ENCODE data around the gene FBXO11. TPM values are rescaled to one million over a fixed set of nuclear protein-coding genes. Genes with fewer than 3 reads are reported as not detected.

Gene FBXO11
- total RNA-seq, 2 experiments from 2014 or later: 33.0 to 40.3 TPM

GRCh38 chr2:47843407-47843806, 62.9 kb downstream of the FBXO11 start:
- ATAC-seq (no peak), DNase-seq (no peak)
- H3K27me3 Mint-ChIP-seq: no peaks in the 10 kb centered on the region
- ChIA-PET POLR2A (no interaction called here), CTCF (interaction anchor here (0.6 to 1.2 kb wide), 4 partner anchors 14 to 59 kb away, joined by 3 to 5 read pairs (median 4); no protein-coding TSS in a partner anchor)
- H3K27ac Mint-ChIP-seq: no peak overlapping the region
- peaks cover 35% of the 10 kb centered on the region for H3K4me1 Mint-ChIP-seq
- H3K9me3 Mint-ChIP-seq (ENCODE audit: low read depth): no peaks in the 10 kb centered on the region
- intact Hi-C loops (cut with DNase I, micrococcal nuclease): no loop called here
- peaks cover 14% of the 10 kb centered on the region for H3K36me3 Mint-ChIP-seq (ENCODE audit: low read depth)
- no peak overlapping the region for H3K4me3 Mint-ChIP-seq

- ChIA-PET POLR2A (no interaction called here), CTCF (interaction anchor here (0.6 to 1.2 kb wide), 3 partner anchors 15 to 16 kb away, joined by 3 to 5 read pairs (median 4); no protein-coding TSS in a partner anchor)
- peaks cover 14% of the 10 kb centered on the region for H3K36me3 Mint-ChIP-seq (ENCODE audit: low read depth)
- no peaks in the 10 kb centered on the region for H3K27me3 Mint-ChIP-seq
- ATAC-seq: peak; percentile 55
- H3K27ac Mint-ChIP-seq: no peak overlapping the region
- intact Hi-C loops (cut with DNase I, micrococcal nuclease): no loop called here
- H3K4me3 Mint-ChIP-seq: no peak overlapping the region
- no peak for DNase-seq
- H3K4me1 Mint-ChIP-seq: peaks cover 35% of the 10 kb centered on the region
- H3K9me3 Mint-ChIP-seq (ENCODE audit: low read depth): no peaks in the 10 kb centered on the region
Observed at GRCh38 chr2:47842846-47843245, 63.5 kb downstream of the FBXO11 start.

- DNase-seq: no peak
- no peak for ATAC-seq
- Mint-ChIP-seq H3K27me3 (no peaks in the 10 kb centered on the region), H3K4me1 (peaks cover 18% of the 10 kb centered on the region), H3K27ac (no peak overlapping the region), H3K36me3 (ENCODE audit: low read depth) (peaks cover 35% of the 10 kb centered on the region), H3K4me3 (no peak overlapping the region), H3K9me3 (ENCODE audit: low read depth) (no peaks in the 10 kb centered on the region)
- CTCF ChIA-PET: interaction anchor here (0.7 kb wide), 2 partner anchors 8 to 65 kb away, joined by 3 to 6 read pairs; no protein-coding TSS in a partner anchor
- POLR2A ChIA-PET: no interaction called here
- intact Hi-C loops (cut with DNase I, micrococcal nuclease): no loop called here
Observed at GRCh38 chr2:47838686-47839085, 67.6 kb downstream of the FBXO11 start.

GRCh38 chr2:47838249-47838648, 68.0 kb downstream of the FBXO11 start:
- Mint-ChIP-seq H3K9me3 (ENCODE audit: low read depth) (no peaks in the 10 kb centered on the region), H3K4me1 (peaks cover 14% of the 10 kb centered on the region), H3K27ac (no peak overlapping the region), H3K27me3 (no peaks in the 10 kb centered on the region), H3K36me3 (ENCODE audit: low read depth) (peaks cover 35% of the 10 kb centered on the region), H3K4me3 (no peak overlapping the region)
- ATAC-seq (no peak), DNase-seq (no peak)
- intact Hi-C loops (cut with DNase I, micrococcal nuclease): no loop called here
- CTCF ChIA-PET: interaction anchor here (0.7 kb wide), 2 partner anchors 8 to 66 kb away, joined by 3 to 6 read pairs; no protein-coding TSS in a partner anchor
- POLR2A ChIA-PET: no interaction called here

- Mint-ChIP-seq H3K27me3 (no peaks in the 10 kb centered on the region), H3K4me3 (no peak overlapping the region), H3K36me3 (ENCODE audit: low read depth) (peaks cover 47% of the 10 kb centered on the region), H3K4me1 (no peaks in the 10 kb centered on the region), H3K9me3 (ENCODE audit: low read depth) (no peaks in the 10 kb centered on the region), H3K27ac (no peak overlapping the region)
- ChIA-PET CTCF (no interaction called here), POLR2A (no interaction called here)
- no peak for ATAC-seq
- intact Hi-C loops (cut with DNase I, micrococcal nuclease): no loop called here
- DNase-seq: no peak
Observed at GRCh38 chr2:47833516-47833968, 72.8 kb downstream of the FBXO11 start.

- H3K27me3 Mint-ChIP-seq: no peaks in the 10 kb centered on the region
- ATAC-seq: no peak
- CTCF ChIA-PET: interaction anchor here (0.7 to 1.3 kb wide), 4 partner anchors 34 to 626 kb away, joined by 3 to 4 read pairs (median 4); partner anchors contain the start of gene MSH6
- no peaks in the 10 kb centered on the region for H3K9me3 Mint-ChIP-seq (ENCODE audit: low read depth)
- no peak overlapping the region for H3K27ac Mint-ChIP-seq
- peaks cover 2% of the 10 kb centered on the region for H3K4me1 Mint-ChIP-seq
- intact Hi-C loops (cut with DNase I, micrococcal nuclease): no loop called here
- no peak overlapping the region for H3K4me3 Mint-ChIP-seq
- no peak for DNase-seq
- POLR2A ChIA-PET: no interaction called here
- peaks cover 34% of the 10 kb centered on the region for H3K36me3 Mint-ChIP-seq (ENCODE audit: low read depth)
Observed at GRCh38 chr2:47822518-47822917, 83.8 kb downstream of the FBXO11 start.

- DNase-seq (no peak), ATAC-seq (no peak)
- H3K27me3 Mint-ChIP-seq: no peaks in the 10 kb centered on the region
- H3K36me3 Mint-ChIP-seq (ENCODE audit: low read depth): peaks cover 40% of the 10 kb centered on the region
- CTCF ChIA-PET: interaction anchor here (0.8 to 1.2 kb wide), 2 partner anchors 24 to 52 kb away, joined by 3 read pairs; no protein-coding TSS in a partner anchor
- POLR2A ChIA-PET: no interaction called here
- no peak overlapping the region for H3K4me3 Mint-ChIP-seq
- intact Hi-C loops (cut with DNase I, micrococcal nuclease): no loop called here
- no peak overlapping the region for H3K27ac Mint-ChIP-seq
- H3K4me1 Mint-ChIP-seq: peaks cover 2% of the 10 kb centered on the region
- no peaks in the 10 kb centered on the region for H3K9me3 Mint-ChIP-seq (ENCODE audit: low read depth)
Observed at GRCh38 chr2:47819834-47820233, 86.5 kb downstream of the FBXO11 start.

GRCh38 chr2:47818777-47819176, 87.5 kb downstream of the FBXO11 start:
- CTCF ChIA-PET: interaction anchor here (0.6 to 0.7 kb wide), 3 partner anchors 11 to 711 kb away, joined by 3 read pairs; no protein-coding TSS in a partner anchor
- Mint-ChIP-seq H3K27me3 (no peaks in the 10 kb centered on the region), H3K9me3 (ENCODE audit: low read depth) (no peaks in the 10 kb centered on the region), H3K4me1 (peaks cover 2% of the 10 kb centered on the region), H3K27ac (no peak overlapping the region), H3K36me3 (ENCODE audit: low read depth) (peaks cover 46% of the 10 kb centered on the region), H3K4me3 (no peak overlapping the region)
- DNase-seq (no peak), ATAC-seq (no peak)
- intact Hi-C loops (cut with DNase I, micrococcal nuclease): no loop called here
- POLR2A ChIA-PET: no interaction called here

GRCh38 chr2:47815764-47816163, 90.5 kb downstream of the FBXO11 start:
- Mint-ChIP-seq H3K4me3 (no peak overlapping the region), H3K27me3 (no peaks in the 10 kb centered on the region), H3K27ac (no peak overlapping the region), H3K4me1 (peaks cover 12% of the 10 kb centered on the region), H3K36me3 (ENCODE audit: low read depth) (peaks cover 57% of the 10 kb centered on the region), H3K9me3 (ENCODE audit: low read depth) (no peaks in the 10 kb centered on the region)
- CTCF ChIA-PET: no interaction called here
- DNase-seq (no peak), ATAC-seq (no peak)
- intact Hi-C loops (cut with DNase I, micrococcal nuclease): no loop called here
- POLR2A ChIA-PET: no interaction called here

GRCh38 chr2:47811668-47812067, 94.6 kb downstream of the FBXO11 start:
- ATAC-seq (no peak), DNase-seq (no peak)
- POLR2A ChIA-PET: no interaction called here
- H3K27me3 Mint-ChIP-seq: no peaks in the 10 kb centered on the region
- no peaks in the 10 kb centered on the region for H3K9me3 Mint-ChIP-seq (ENCODE audit: low read depth)
- H3K27ac Mint-ChIP-seq: peak overlapping the region; percentile 52
- intact Hi-C loops (cut with DNase I, micrococcal nuclease): no loop called here
- H3K4me1 Mint-ChIP-seq: peaks cover 19% of the 10 kb centered on the region
- H3K4me3 Mint-ChIP-seq: no peak overlapping the region
- peaks cover 54% of the 10 kb centered on the region for H3K36me3 Mint-ChIP-seq (ENCODE audit: low read depth)
- CTCF ChIA-PET: no interaction called here

GRCh38 chr2:47810850-47811249, 95.4 kb downstream of the FBXO11 start:
- Mint-ChIP-seq H3K4me3 (no peak overlapping the region), H3K27ac (peak overlapping the region; percentile 64), H3K4me1 (peaks cover 19% of the 10 kb centered on the region), H3K36me3 (ENCODE audit: low read depth) (peaks cover 56% of the 10 kb centered on the region), H3K27me3 (no peaks in the 10 kb centered on the region), H3K9me3 (ENCODE audit: low read depth) (no peaks in the 10 kb centered on the region)
- DNase-seq (no peak), ATAC-seq (no peak)
- CTCF ChIA-PET: interaction anchor here (0.6 to 0.7 kb wide), 2 partner anchors 17 to 43 kb away, joined by 3 read pairs; no protein-coding TSS in a partner anchor
- intact Hi-C loops (cut with DNase I, micrococcal nuclease): no loop called here
- POLR2A ChIA-PET: no interaction called here

- CTCF ChIA-PET: no interaction called here
- H3K36me3 Mint-ChIP-seq (ENCODE audit: low read depth): peaks cover 63% of the 10 kb centered on the region
- no peak overlapping the region for H3K4me3 Mint-ChIP-seq
- ATAC-seq (no peak), DNase-seq (no peak)
- POLR2A ChIA-PET: no interaction called here
- no peak overlapping the region for H3K27ac Mint-ChIP-seq
- no peaks in the 10 kb centered on the region for H3K9me3 Mint-ChIP-seq (ENCODE audit: low read depth)
- intact Hi-C loops (cut with DNase I, micrococcal nuclease): no loop called here
- no peaks in the 10 kb centered on the region for H3K27me3 Mint-ChIP-seq
- peaks cover 19% of the 10 kb centered on the region for H3K4me1 Mint-ChIP-seq
Observed at GRCh38 chr2:47809903-47810302, 96.4 kb downstream of the FBXO11 start.
